Fibroblast of lung (primary cell): ENCODE data around the gene DNAJC5. TPM values are rescaled to one million over a fixed set of nuclear protein-coding genes. Genes with fewer than 3 reads are reported as not detected.

Experiments
- DNase-seq, 2 donors: peaks; one replicate each; pipeline versions ENCODE4 v3.0.0 to v3.0.0-alpha.2; 2010; ENCODE audit warnings: low read depth in 2 of 2
- H2AFZ ChIP-seq: 2 replicates; pipeline ENCODE4 v1.5.1; 2012; ENCODE audit warnings: low read length, control low read depth, inconsistent platforms
- H3K27ac ChIP-seq: 2 replicates; pipeline ENCODE4 v1.5.1; 2011; ENCODE audit warnings: low read length, control low read depth; ENCODE audit not compliant: insufficient read depth
- H3K27me3 ChIP-seq: 2 replicates; pipeline ENCODE4 v1.5.1; 2011; ENCODE audit warnings: mild to moderate bottlenecking, low read length; ENCODE audit not compliant: control insufficient read depth, insufficient read depth
- H3K36me3 ChIP-seq: 2 replicates; pipeline ENCODE4 v1.5.1; 2011; ENCODE audit warnings: low read length; ENCODE audit not compliant: control insufficient read depth, insufficient read depth
- H3K4me1 ChIP-seq: 2 replicates; pipeline ENCODE4 v1.5.1; 2011; ENCODE audit warnings: low read length; ENCODE audit not compliant: control insufficient read depth, insufficient read depth; ENCODE audit errors: extremely low read depth
- H3K4me2 ChIP-seq: 2 replicates; pipeline ENCODE4 v1.5.1; 2011; ENCODE audit warnings: low read length, control low read depth; ENCODE audit not compliant: insufficient read depth; ENCODE audit errors: extremely low read depth
- H3K4me3 ChIP-seq, 4 experiments: fragments of 200-600 bp in 1 of 4; sonication (generic) in 1 of 4; replicated peaks in 1 of 4; 2 replicates each; pipeline ENCODE4 v1.5.1; 2011 to 2016; ENCODE audit warnings: low read length in 4 of 4, low read depth in 3 of 4, mild to moderate bottlenecking in 3 of 4, control low read depth in 2 of 4, inconsistent platforms in 1 of 4, mixed read lengths in 1 of 4; ENCODE audit not compliant: insufficient read depth in 1 of 4; ENCODE audit errors: control extremely low read depth in 1 of 4
- H3K79me2 ChIP-seq: 2 replicates; pipeline ENCODE4 v1.5.1; 2012; ENCODE audit warnings: mild to moderate bottlenecking, low read length, inconsistent platforms; ENCODE audit not compliant: control insufficient read depth, insufficient read depth
- H3K9ac ChIP-seq: 2 replicates; pipeline ENCODE4 v1.5.1; 2011; ENCODE audit warnings: mild to moderate bottlenecking, low read length, control low read depth; ENCODE audit not compliant: insufficient read depth
- H3K9me3 ChIP-seq: 2 replicates; pipeline ENCODE4 v1.5.1; 2012; ENCODE audit warnings: low read depth, low read length; ENCODE audit not compliant: control insufficient read depth, insufficient read depth
- H4K20me1 ChIP-seq: 2 replicates; pipeline ENCODE4 v1.5.1; 2011; ENCODE audit warnings: low read length; ENCODE audit not compliant: control insufficient read depth, insufficient read depth; ENCODE audit errors: extremely low read depth
- EZH2 ChIP-seq: IDR thresholded peaks from 2 replicates; pipeline ENCODE4 v1.5.1; 2012; ENCODE audit warnings: low read length, control low read depth, mild to moderate bottlenecking; ENCODE audit errors: missing control alignments
- polyA plus RNA-seq, 2 donors: library from polyadenylated mRNA; depleted of rRNA in 1 of 2; stranded (reverse) in 1 of 2; unstranded in 1 of 2; fragments of >200 nt; gene quantifications; 2 replicates each; pipeline ENCODE4 v1.2.1, GENCODE V29; 2011 to 2012; ENCODE audit warnings: missing spikeins in 1 of 2
- total RNA-seq: library from RNA; depleted of rRNA; stranded (reverse); fragments of >200 nt; gene quantifications from 2 replicates; pipeline ENCODE4 v1.2.1, GENCODE V29; 2014
- TF ChIP-seq, protein P1 (sequence below), 2 donors: IDR thresholded peaks in 1 of 2; conservative IDR thresholded peaks in 1 of 2; 1 replicate in 1 of 2; 2 replicates in 1 of 2; pipeline ENCODE4 v1.5.1; 2011 to 2012; ENCODE audit warnings: low read length in 2 of 2, control low read depth in 1 of 2, inconsistent platforms in 1 of 2, low read depth in 1 of 2, mild to moderate bottlenecking in 1 of 2

DNAJC5 gene
- total and polyA plus RNA-seq, 2 donors (not counting 1 experiment from before 2014, with no cell fraction given) = 29.6 to 48.9 TPM

DNA sequence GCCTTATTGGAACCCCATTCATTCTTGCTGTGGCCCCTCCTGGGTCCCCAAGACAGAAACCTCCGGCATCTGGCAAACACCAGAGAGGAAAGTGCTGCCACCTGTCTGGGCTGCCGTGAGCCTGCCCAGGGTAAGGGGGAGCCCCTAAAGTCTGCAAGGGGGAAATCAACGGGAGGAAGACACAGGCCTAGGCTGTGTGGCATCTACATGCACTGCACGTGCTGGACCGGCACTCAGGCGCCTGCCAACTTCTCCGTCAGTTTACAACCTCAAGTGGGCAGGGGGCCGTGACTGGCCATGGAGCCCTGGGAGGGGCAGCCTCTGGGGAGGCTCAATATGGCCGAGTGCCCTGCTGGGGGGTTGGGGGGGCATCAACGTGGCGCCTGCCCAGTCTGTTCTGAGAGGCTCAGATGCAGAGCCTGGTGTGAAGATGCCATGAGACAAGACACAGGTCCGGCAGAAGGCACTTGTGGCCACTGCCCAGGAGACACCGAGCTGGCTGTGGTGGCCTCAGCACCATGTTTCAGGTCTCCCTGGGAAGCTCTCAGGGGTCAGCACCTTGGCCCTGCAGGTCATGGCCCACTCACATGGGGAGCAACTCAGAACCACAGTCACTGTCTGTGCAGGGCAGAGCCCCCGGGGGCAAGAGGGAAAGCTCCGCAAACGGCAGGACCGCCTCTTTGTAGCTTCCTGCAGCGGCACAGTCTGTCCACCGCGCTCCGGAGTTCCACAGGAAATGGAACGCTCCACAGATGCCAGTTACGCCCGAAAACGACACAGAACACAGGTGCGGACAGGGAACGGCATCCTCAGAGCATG, 52.9 kb downstream of the DNAJC5 start:
- H3K9ac ChIP-seq = no peak overlapping the region
- H3K79me2 ChIP-seq = peaks cover 51% of the 10 kb centered on the region
- H4K20me1 ChIP-seq = no peaks in the 10 kb centered on the region
- H2AFZ ChIP-seq = no peak overlapping the region
- no peak overlapping the region for H3K4me2 ChIP-seq
- H3K9me3 ChIP-seq = no peaks in the 10 kb centered on the region
- peaks cover 28% of the 10 kb centered on the region for H3K4me1 ChIP-seq
- H3K4me3 ChIP-seq = no peak overlapping the region
- H3K27ac ChIP-seq = no peak overlapping the region
- no peaks in the 10 kb centered on the region for H3K27me3 ChIP-seq
- no peak for DNase-seq
- TF ChIP-seq, protein P1, sequence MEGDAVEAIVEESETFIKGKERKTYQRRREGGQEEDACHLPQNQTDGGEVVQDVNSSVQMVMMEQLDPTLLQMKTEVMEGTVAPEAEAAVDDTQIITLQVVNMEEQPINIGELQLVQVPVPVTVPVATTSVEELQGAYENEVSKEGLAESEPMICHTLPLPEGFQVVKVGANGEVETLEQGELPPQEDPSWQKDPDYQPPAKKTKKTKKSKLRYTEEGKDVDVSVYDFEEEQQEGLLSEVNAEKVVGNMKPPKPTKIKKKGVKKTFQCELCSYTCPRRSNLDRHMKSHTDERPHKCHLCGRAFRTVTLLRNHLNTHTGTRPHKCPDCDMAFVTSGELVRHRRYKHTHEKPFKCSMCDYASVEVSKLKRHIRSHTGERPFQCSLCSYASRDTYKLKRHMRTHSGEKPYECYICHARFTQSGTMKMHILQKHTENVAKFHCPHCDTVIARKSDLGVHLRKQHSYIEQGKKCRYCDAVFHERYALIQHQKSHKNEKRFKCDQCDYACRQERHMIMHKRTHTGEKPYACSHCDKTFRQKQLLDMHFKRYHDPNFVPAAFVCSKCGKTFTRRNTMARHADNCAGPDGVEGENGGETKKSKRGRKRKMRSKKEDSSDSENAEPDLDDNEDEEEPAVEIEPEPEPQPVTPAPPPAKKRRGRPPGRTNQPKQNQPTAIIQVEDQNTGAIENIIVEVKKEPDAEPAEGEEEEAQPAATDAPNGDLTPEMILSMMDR (conservative IDR thresholded peaks at IDR 0.05 in 1 of 2, IDR thresholded peaks at IDR 0.05 in 1 of 2; ENCODE audit: low read depth in 1 of 2, low read length in 2 of 2) = no peak
- TF ChIP-seq EZH2 = no peak
- H3K36me3 ChIP-seq = peaks cover 22% of the 10 kb centered on the region

DNA sequence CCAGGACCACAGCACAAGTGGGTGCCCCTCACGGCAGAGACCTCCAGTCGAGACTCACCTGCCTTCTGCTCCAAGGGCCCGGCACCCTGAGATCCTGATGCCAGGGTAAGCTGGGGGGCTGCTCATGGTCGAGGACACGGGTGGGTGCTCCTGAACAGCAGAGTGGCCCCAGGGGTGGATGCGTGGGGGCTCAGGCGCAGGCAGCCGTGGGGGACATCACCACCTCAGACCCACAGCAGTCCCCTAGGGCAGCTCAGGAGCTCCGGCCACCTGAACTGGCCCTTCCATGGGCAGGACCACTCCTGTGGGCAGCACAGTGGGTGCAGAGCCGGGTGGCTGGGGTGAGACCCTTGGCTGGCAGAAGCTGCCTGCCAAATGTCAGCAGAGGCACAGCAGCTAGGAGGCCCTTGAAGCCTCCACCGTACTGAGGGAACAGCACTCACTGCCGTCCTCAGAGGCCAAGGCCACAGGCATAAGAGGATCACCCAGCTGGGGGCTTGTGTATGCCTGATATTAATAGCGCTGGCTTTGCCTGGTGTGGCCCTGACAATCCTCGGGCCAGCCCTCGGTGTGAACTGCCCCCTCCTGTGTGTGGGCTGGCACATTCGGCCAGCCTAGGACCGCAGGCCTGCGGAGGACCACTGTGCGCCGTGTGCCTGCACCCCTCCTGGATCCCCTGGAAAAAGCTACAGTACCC, 55.9 kb downstream of the DNAJC5 start:
- Histone ChIP-seq H4K20me1 (no peaks in the 10 kb centered on the region), H2AFZ (no peak overlapping the region), H3K27me3 (no peaks in the 10 kb centered on the region), H3K79me2 (peaks cover 67% of the 10 kb centered on the region), H3K4me3 (no peak overlapping the region), H3K9me3 (no peaks in the 10 kb centered on the region), H3K36me3 (peaks cover 7% of the 10 kb centered on the region), H3K27ac (peak overlapping the region; percentile 44), H3K4me2 (no peak overlapping the region), H3K9ac (no peak overlapping the region), H3K4me1 (peaks cover 40% of the 10 kb centered on the region)
- no peak for DNase-seq
- TF ChIP-seq, protein P1 (conservative IDR thresholded peaks at IDR 0.05 in 1 of 2, IDR thresholded peaks at IDR 0.05 in 1 of 2; ENCODE audit: low read depth in 1 of 2, low read length in 2 of 2) = no peak
- no peak for TF ChIP-seq EZH2

DNA sequence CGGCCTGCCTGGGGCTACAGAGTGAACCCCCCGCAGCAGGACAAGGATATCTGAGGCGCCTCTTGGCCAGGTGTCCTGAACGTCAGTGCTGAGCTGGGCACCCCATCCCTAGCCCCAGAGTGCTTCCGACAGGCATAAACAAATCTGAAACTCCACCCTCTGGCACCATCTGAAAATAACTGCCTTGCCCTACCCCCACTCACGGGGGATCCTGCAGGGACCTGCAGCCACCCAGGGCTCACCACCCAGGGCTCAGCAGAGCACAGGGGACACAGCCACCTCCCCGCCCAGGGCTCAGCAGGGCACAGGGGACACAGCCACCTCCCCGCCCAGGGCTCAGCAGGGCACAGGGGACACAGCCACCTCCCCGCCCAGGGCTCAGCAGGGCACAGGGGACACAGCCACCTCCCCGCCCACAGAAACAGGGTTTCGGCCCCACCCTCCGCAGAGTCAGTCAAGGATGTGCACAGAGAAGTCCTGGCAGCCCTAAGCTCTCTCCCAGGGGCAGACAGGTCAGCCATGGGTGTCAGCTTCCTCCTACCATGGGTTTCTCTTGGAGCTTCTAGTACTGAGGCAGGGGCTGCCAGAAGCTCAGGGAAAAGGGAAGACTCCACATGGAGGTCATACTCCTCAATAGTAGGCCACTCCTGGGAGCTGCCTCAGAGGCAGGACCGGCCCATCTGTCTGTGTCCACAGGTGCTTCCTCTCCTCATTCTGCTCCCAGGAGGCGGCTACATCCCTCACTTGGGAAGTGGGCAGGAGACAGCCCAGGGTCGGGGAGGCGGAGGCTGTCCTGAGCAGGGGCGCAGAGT, 56.7 kb downstream of the DNAJC5 start:
- Histone ChIP-seq H4K20me1 (no peaks in the 10 kb centered on the region), H2AFZ (no peak overlapping the region), H3K9me3 (no peaks in the 10 kb centered on the region), H3K9ac (no peak overlapping the region), H3K27ac (no peak overlapping the region), H3K4me2 (no peak overlapping the region), H3K36me3 (peaks cover 7% of the 10 kb centered on the region), H3K27me3 (no peaks in the 10 kb centered on the region), H3K4me1 (peaks cover 40% of the 10 kb centered on the region), H3K4me3 (no peak overlapping the region), H3K79me2 (peaks cover 70% of the 10 kb centered on the region)
- TF ChIP-seq, protein P1 (conservative IDR thresholded peaks at IDR 0.05 in 1 of 2, IDR thresholded peaks at IDR 0.05 in 1 of 2; ENCODE audit: low read depth in 1 of 2, low read length in 2 of 2) = no peak
- no peak for TF ChIP-seq EZH2
- DNase-seq = no peak
